Measurements from ENCODE around the gene NAALAD2.
"Not testable (repeated sequence)": the region's sequence is repeated elsewhere in the genome, so short reads cannot be mapped to it uniquely, and the experiment has no call there.

The NAALAD2 gene

DNA sequence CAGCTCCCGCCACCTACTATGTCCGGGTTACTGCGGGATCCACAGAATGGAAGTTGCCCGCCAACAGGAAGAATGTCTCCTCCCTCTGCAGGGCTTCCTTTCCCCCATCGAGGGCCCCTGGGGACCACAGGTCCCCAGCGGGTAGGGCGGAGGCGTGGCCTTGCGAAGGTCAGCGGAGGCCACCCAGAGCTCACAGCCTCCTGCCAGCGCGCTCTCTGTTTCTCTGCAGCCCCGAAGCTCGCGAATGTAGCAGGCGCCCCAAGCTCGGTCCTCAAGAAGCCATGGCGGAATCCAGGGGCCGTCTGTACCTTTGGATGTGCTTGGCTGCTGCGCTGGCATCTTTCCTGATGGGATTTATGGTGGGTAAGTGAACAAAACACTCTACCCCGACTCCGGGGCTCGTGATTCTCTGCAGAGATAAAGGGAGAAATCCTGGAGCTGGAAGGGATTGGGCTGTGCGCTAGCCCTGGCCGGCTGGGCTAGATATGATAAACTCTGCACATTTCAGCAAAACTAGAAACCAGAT lies at the start of gene NAALAD2:
Gene NAALAD2, plus strand, starts transcription at position 186 of the 526 bp plus-strand sequence. Its CDS starts 96 bp downstream, at position 282.
- DNase-seq (ENCODE audit: low read depth in 2 of 2) = no peak

- not testable (repeated sequence) for DNase-seq (ENCODE audit: low read depth in 2 of 2)
Observed at GRCh38 chr11:90085650-90086049, 48.8 kb upstream of the NAALAD2 start, which contains the start of gene UBTFL1. TSS of gene UBTFL1 (plus strand) at chr11:90085950. CDS start at chr11:90085950, 0 bp downstream.

GRCh38 chr11:90088731-90089130 lies 45.7 kb upstream of the NAALAD2 start:
- DNase-seq (ENCODE audit: low read depth in 2 of 2) = not testable (repeated sequence)

GRCh38 chr11:90095230-90095924 lies 39.1 kb upstream of the NAALAD2 start:
- DNase-seq (ENCODE audit: low read depth in 2 of 2) = not testable (repeated sequence)

- DNase-seq (ENCODE audit: low read depth in 2 of 2) = not testable (repeated sequence)
Observed at GRCh38 chr11:90098261-90098660, 36.2 kb upstream of the NAALAD2 start.

DNA sequence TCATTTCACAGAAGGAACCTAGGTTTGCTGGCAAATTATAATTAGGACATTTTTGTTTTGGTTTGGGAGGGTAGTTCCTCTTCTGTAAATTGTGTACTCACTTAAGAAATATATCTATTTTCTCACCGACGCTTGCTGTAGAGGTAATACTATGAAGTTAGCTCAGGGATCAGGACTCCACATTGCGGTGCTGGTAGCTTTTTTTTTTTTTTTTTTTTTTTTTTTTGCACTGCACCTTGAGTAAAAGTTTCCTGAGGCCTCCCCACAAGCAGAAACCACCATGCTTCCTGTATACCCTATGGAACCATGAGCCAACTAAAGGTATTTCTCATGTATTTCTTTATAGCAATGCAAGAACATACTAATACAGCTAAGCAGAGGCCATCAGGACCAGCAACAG lies 34.0 kb upstream of the NAALAD2 start:
- DNase-seq (ENCODE audit: low read depth in 2 of 2) = no peak

DNA sequence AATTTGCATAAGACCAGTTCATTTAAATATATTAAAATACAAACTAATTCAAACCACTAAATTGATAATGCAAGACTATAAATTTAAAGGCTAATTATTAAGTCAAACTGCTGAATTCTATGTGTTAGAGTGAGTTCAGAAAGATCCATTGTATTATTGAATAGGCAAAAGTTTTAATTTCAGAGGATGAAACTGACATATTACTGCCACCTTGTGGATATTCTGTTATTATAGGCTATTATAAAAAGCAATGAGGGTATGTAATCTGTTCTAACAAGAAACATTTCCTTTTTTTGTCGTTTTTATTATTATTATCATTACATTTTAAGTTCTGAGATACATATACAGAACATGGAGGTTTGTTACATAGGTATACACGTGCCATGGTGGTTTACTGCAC lies 20.9 kb upstream of the NAALAD2 start:
- no peak for DNase-seq (ENCODE audit: low read depth in 2 of 2)

DNA sequence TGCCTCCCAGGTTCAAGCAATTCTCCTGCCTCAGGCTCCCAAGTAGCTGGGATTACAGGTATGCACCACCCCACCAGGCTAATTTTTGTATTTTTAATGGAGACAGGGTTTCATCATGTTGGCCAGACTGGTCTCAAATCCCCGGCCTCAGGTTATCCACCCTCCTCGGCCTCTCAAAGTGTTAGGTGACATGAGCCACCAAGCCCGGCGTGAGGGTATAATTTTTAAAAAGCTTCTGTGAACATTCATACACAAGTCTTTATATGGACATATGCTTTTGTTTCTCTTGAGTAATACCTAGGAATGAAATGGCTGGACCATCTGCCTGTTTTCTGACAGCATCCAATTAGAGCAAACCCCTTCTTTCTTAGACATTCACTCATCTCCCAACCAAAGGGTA lies 14.3 kb upstream of the NAALAD2 start:
- DNase-seq (ENCODE audit: low read depth in 2 of 2) = no peak

DNA sequence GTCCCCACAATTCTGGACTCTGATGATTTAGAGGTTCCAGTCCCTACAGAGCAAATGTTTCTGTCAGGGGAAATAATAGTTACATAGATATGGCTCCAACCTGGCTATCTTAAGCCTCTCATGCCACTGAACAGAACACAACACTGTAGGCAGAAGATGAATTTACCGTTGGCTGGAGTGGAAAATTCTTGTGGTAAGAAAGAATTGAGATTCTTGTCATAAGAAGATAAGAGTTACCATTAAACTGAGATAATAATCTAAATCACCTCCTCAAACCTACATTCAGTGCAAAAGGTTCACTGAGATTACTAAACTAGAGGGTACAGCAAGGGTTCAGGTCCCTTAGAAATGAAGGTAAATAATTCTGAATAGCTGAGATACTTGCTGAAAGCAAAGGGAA lies 10.1 kb upstream of the NAALAD2 start:
- no peak for DNase-seq (ENCODE audit: low read depth in 2 of 2)

- DNase-seq (ENCODE audit: low read depth in 2 of 2) = no peak
Observed at GRCh38 chr11:90124946-90125345, 9.5 kb upstream of the NAALAD2 start.

GRCh38 chr11:90133560-90134477 lies 644 bp upstream of the NAALAD2 start:
- no peak for DNase-seq (ENCODE audit: low read depth in 2 of 2)

DNA sequence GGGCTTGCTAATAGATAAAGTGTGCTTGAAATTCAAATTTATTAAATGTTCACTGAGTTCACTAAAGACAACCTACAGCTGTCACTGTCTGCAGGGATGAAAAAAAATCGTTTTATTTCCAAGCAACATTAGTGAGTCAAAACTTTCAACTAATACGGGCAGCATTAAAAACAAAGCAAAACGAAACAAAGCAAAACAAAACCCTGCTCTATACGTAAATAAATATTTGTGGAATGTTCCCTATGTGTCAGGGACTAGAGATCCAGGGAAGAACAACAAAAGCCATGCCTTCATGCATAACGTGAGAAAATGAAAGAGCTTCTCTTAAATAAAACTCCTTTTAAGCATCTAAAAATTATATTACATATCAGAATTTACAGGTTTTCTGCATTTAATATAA lies 553 bp downstream of the NAALAD2 start:
- DNase-seq (ENCODE audit: low read depth in 2 of 2) = no peak

- DNase-seq (ENCODE audit: low read depth in 2 of 2) = no peak
Observed at GRCh38 chr11:90148900-90149299, 14.4 kb downstream of the NAALAD2 start.

DNA sequence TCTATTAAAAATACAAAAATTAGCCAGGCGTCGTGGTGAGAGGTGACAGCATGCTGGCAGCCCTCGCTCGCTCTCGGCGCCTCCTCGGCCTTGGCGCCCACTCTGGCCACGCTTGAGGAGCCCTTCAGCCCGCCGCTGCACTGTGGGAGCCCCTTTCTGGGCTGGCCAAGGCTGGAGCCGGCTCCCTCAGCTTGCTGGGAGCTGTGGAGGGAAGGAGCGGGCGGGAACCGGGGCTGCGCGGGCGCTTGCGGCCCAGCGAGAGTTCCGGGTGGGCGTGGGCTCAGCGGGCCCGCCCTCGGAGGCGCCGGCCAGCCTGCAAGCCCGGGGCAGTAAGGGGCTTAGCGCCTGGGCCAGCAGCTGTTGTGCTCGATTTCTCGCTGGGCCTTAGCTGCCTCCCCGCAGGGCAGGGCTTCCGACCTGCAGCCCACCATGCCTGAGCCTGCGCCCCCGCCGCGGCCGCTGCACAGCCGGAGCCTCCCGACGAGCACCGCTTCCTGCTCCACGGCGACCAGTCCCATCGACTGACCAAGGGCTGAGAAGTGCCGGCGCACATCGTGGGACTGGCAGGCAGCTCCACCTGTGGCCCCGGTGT lies 32.6 kb downstream of the NAALAD2 start:
- DNase-seq (ENCODE audit: low read depth in 2 of 2) = not testable (repeated sequence)

DNA sequence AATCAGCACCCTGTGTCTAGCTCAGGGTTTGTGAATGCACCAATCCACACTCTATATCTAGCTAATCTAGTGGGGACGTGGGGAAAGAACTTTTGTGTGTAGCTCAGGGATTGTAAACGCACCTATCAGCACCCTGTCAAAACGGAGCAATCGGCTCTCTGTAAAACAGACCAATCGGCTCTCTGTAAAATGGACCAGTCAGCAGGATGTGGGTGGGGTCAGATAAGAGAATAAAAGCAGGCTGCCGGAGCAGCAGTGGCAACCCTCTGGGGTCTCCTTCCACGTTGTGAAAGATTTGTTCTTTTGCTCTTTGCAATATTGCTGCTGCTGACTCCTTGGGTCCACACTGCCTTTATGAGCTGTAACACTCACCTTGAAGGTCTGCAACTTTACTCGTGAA lies 33.2 kb downstream of the NAALAD2 start:
- DNase-seq (ENCODE audit: low read depth in 2 of 2) = not testable (repeated sequence)

DNA sequence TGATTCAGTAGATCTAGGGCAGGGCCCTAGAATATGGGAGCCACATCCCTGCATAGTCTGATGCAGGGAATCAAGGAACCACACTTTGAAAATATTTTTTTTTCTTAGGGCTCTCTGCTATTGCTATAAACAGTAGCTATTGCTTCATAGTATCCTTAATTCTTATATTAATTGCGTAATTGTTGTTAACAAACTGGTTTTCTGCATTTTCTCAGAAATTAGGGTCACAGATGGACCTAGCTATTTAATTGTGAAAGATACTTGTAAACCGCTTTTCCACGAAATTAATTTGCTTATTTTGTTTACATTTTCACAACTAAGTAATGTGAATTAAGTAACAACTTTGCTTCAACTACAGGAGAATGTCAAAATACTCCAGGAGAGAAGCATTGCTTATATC lies 34.1 kb downstream of the NAALAD2 start:
- DNase-seq (ENCODE audit: low read depth in 2 of 2) = no peak

DNA sequence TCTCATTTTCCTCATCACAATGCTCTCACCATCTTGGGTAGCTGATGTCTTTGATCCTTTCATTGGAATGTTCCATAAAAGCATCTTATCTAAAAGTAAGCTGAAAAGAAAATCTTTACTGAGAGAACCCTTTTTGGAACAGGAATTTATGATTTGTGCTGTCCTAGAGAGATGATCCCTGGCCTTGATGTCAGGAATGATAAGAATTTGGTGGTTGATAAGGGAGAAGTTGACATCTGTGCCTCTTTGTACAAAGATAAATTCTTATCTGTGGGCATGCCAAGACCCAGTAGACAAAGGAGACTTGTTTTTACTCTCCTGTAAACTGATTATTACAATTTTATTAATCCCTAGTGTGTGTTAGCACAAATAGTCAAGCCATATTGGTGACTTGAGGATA lies 36.9 kb downstream of the NAALAD2 start:
- DNase-seq (ENCODE audit: low read depth in 2 of 2) = no peak

- no peak for DNase-seq (ENCODE audit: low read depth in 2 of 2)
Observed at GRCh38 chr11:90176069-90176468, 41.6 kb downstream of the NAALAD2 start.

DNA sequence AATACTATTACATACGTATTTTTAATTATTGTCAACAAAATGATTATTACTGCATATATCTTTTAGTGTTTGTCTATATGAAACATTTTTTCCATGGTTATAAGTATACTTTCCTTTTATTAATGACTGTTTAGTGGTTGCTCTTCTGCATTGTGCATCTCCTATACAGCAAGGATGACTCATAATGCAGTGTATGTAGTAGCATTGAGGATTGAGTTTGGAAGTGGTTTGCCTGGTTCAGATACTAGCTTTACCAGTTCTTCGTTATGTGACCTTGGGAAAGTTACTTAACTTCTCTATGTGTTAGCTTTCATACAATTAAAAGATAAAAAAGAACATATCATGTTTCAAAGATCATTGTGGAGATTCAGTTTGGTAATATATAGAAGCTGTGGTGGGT lies 44.3 kb downstream of the NAALAD2 start:
- DNase-seq (ENCODE audit: low read depth in 2 of 2) = no peak

DNA sequence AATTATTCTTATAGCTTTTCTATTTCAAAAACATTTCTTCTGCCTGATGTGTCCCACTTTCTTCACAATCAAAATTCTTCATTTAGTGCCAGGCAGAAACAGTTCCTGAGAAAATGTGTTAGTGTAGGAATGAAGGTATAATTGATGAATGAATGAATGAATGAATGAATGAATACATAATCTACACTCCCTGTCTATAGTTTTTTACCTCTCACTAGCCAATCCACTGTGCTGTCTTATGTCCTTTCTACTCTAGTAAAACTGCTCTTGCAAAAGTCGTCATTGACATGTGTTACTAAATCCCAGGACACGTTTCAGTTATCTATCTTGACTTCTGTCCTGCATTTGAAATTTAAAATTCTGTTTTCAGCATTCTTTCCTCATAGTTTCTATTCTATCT lies 45.5 kb downstream of the NAALAD2 start:
- DNase-seq (ENCODE audit: low read depth in 2 of 2) = no peak

DNA sequence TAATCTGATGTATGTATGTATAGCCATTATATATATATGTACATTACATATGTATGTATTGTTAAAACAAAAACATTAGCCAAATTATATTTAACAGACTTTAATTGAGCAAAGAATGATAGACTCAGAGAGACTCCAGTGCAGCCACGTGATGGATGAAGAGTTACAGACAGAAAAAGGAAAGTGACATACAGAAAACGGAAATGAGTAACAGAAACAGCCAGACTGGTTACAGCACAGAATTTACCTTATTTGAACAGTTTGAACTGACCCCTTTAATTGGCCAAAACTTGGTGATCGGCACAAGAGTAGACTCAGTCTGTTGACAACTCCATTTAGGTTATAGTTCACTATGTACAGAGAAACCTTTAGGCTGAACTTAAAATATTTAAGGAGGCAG lies 53.4 kb downstream of the NAALAD2 start:
- no peak for DNase-seq (ENCODE audit: low read depth in 2 of 2)

- DNase-seq (ENCODE audit: low read depth in 2 of 2) = no peak
Observed at GRCh38 chr11:90189011-90189410, 54.5 kb downstream of the NAALAD2 start.

All from stimulated activated CD8-positive, alpha-beta memory T cell treated with anti-CD3 and anti-CD28 coated beads, Interleukin-15, amount 100 ng/mL, for 48 hours (primary cell).